Cardiac muscle cell (in vitro differentiated cells and primary cell): ENCODE results near the gene TSPAN7. TPM values are rescaled to one million over a fixed set of nuclear protein-coding genes. Genes with fewer than 3 reads are reported as not detected.

Source experiments
- DNase-seq, 2 donors: peaks; one replicate each; pipeline versions ENCODE4 v3.0.0 to v3.0.0-alpha.2; 2010 to 2017; ENCODE audit warnings: low read depth in 1 of 2, low spot score in 1 of 2
- H3K27ac ChIP-seq: fragments of 200-600 bp; sonication (generic); 2 replicates; pipeline ENCODE4 v1.5.1; 2016
- H3K27me3 ChIP-seq: fragments of 200-600 bp; sonication (generic); 2 replicates; pipeline ENCODE4 v1.6.0; 2016; ENCODE audit warnings: control low read depth
- H3K36me3 ChIP-seq: fragments of 200-600 bp; sonication (generic); 2 replicates; pipeline ENCODE4 v1.5.1; 2016; ENCODE audit warnings: control low read depth
- H3K4me1 ChIP-seq: fragments of 200-600 bp; sonication (generic); 2 replicates; pipeline ENCODE4 v1.8.1; 2017; ENCODE audit warnings: low read depth, mild to moderate bottlenecking, mixed run types
- H3K4me3 ChIP-seq: fragments of 200-600 bp; sonication (generic); 2 replicates; pipeline ENCODE4 v1.5.1; 2016; ENCODE audit warnings: mild to moderate bottlenecking
- H3K9me3 ChIP-seq: fragments of 200-600 bp; sonication (generic); 2 replicates; pipeline ENCODE4 v1.5.1; 2017; ENCODE audit warnings: low read depth, mild to moderate bottlenecking, control low read depth
- CTCF ChIP-seq: IDR thresholded peaks from 2 replicates; pipeline ENCODE4 v1.5.1; 2012; ENCODE audit warnings: low read depth, mild to moderate bottlenecking, low read length
- polyA plus RNA-seq: library from polyadenylated mRNA; unstranded; fragments of >200 nt; fragmentation: Nextera tagmentation; extraction: Ambion mirVana; gene quantifications from 2 replicates; pipeline ENCODE4 v1.2.1, GENCODE V29; 2016
- total RNA-seq: library from RNA; depleted of rRNA; stranded (reverse); fragments of >200 nt; gene quantifications from 2 replicates; pipeline ENCODE4 v1.2.3, GENCODE V29; 2016

TSPAN7 gene
- total and polyA plus RNA-seq, 2 experiments from 2014 or later = 23.1 to 41.4 TPM

- no peak for TF ChIP-seq CTCF
- H3K36me3 ChIP-seq = no peaks in the 10 kb centered on the region
- DNase-seq = no peak
- H3K27ac ChIP-seq = no peak overlapping the region
- no peaks in the 10 kb centered on the region for H3K9me3 ChIP-seq
- no peak overlapping the region for H3K4me3 ChIP-seq
- no peaks in the 10 kb centered on the region for H3K27me3 ChIP-seq
- no peaks in the 10 kb centered on the region for H3K4me1 ChIP-seq
These were observed 13.5 kb downstream of the TSPAN7 start for GRCh38 chrX:38574858-38575257.

- Histone ChIP-seq H3K9me3 (no peaks in the 10 kb centered on the region), H3K27ac (no peak overlapping the region), H3K27me3 (no peaks in the 10 kb centered on the region), H3K4me1 (no peaks in the 10 kb centered on the region), H3K4me3 (no peak overlapping the region), H3K36me3 (no peaks in the 10 kb centered on the region)
- DNase-seq = no peak
- no peak for TF ChIP-seq CTCF
These were observed 14.5 kb downstream of the TSPAN7 start for GRCh38 chrX:38575888-38576287.

GRCh38 chrX:38577738-38578137 lies 16.4 kb downstream of the TSPAN7 start:
- DNase-seq = no peak
- Histone ChIP-seq H3K9me3 (no peaks in the 10 kb centered on the region), H3K27me3 (no peaks in the 10 kb centered on the region), H3K27ac (no peak overlapping the region), H3K4me3 (no peak overlapping the region), H3K4me1 (no peaks in the 10 kb centered on the region), H3K36me3 (no peaks in the 10 kb centered on the region)
- TF ChIP-seq CTCF = no peak

GRCh38 chrX:38578167-38578566 lies 16.8 kb downstream of the TSPAN7 start:
- H3K9me3 ChIP-seq = no peaks in the 10 kb centered on the region
- no peak for DNase-seq
- H3K4me1 ChIP-seq = no peaks in the 10 kb centered on the region
- no peaks in the 10 kb centered on the region for H3K36me3 ChIP-seq
- no peak overlapping the region for H3K4me3 ChIP-seq
- H3K27me3 ChIP-seq = no peaks in the 10 kb centered on the region
- TF ChIP-seq CTCF = no peak
- no peak overlapping the region for H3K27ac ChIP-seq

- no peaks in the 10 kb centered on the region for H3K9me3 ChIP-seq
- H3K4me1 ChIP-seq = no peaks in the 10 kb centered on the region
- DNase-seq = no peak
- H3K27ac ChIP-seq = no peak overlapping the region
- TF ChIP-seq CTCF = no peak
- no peak overlapping the region for H3K4me3 ChIP-seq
- H3K36me3 ChIP-seq = no peaks in the 10 kb centered on the region
- no peaks in the 10 kb centered on the region for H3K27me3 ChIP-seq
These were observed 21.8 kb downstream of the TSPAN7 start for GRCh38 chrX:38583181-38583580.

GRCh38 chrX:38594434-38594833 lies 33.1 kb downstream of the TSPAN7 start:
- Histone ChIP-seq H3K27me3 (no peaks in the 10 kb centered on the region), H3K36me3 (no peaks in the 10 kb centered on the region), H3K9me3 (no peaks in the 10 kb centered on the region), H3K4me1 (peaks cover 13% of the 10 kb centered on the region), H3K27ac (no peak overlapping the region), H3K4me3 (no peak overlapping the region)
- DNase-seq = no peak
- no peak for TF ChIP-seq CTCF
